Measurements from ENCODE around the gene IFNAR2. TPM values are rescaled to one million over a fixed set of nuclear protein-coding genes. Genes with fewer than 3 reads are reported as not detected.

IFNAR2 gene
- 10 to 100 TPM; 11.3 to 27.2 TPM for total RNA-seq
- 10 to 100 TPM; 27.1 to 29.5 TPM for polyA plus RNA-seq (ENCODE audit: insufficient read length in 2 of 2)
- long read RNA-seq, donor 1, full-length matches to known transcripts: 11 of 11 reads
- long read RNA-seq, donor 1, partial matches to known transcripts: 0 of 11 reads
- long read RNA-seq, donor 1, other reads (novel, unspliced or antisense): 0 of 11 reads
- long read RNA-seq, donor 2, full-length matches to known transcripts: 3 of 3 reads
- long read RNA-seq, donor 2, partial matches to known transcripts: 0 of 3 reads
- long read RNA-seq, donor 2, other reads (novel, unspliced or antisense): 0 of 3 reads
- long read RNA-seq, donor 3, full-length matches to known transcripts: 2 of 2 reads
- long read RNA-seq, donor 3, partial matches to known transcripts: 0 of 2 reads
- long read RNA-seq, donor 3, other reads (novel, unspliced or antisense): 0 of 2 reads
- long read RNA-seq, donor 4, full-length matches to known transcripts: 3 of 3 reads
- long read RNA-seq, donor 4, partial matches to known transcripts: 0 of 3 reads
- long read RNA-seq, donor 4, other reads (novel, unspliced or antisense): 0 of 3 reads

DNA sequence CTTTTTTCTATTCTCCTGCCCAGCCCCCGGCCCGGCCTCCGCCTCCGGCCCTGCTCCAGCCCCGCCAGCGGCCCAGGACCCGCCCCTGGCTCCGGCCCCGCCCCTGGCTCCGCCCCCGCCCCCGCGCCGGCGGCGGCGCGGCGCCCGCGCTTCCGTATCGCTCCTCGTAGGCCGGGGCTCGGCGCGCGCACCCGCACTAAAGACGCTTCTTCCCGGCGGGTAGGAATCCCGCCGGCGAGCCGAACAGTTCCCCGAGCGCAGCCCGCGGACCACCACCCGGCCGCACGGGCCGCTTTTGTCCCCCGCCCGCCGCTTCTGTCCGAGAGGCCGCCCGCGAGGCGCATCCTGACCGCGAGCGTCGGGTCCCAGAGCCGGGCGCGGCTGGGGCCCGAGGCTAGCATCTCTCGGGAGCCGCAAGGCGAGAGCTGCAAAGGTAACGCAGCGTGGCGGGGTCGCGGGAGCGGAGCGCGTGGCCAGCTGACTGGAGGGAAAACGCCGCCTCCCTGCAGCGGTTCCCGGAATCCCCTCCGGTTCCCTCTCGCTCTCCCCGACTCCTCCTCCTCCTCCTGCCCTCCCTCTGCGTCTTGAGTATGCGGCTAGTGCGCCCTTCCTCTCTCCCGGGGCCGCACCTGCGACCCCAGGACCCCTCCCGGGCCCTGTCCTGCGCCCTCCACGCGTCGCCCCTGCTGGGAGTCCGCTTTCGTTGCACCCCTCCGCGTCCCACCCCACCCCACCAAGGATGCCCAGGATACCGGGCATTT lies at the start of gene IFNAR2:
Gene IFNAR2, plus strand, starts transcription at position 155 of the 761 bp plus-strand sequence. CDS start 11,985 bp downstream, outside the sequence.
- Histone ChIP-seq H3K4me1 (ENCODE audit: control insufficient read depth, insufficient read depth, low read length) (peaks cover 3% of the 10 kb centered on the region), H3K36me3 (ENCODE audit: control insufficient read depth, insufficient read depth, low read length) (no peaks in the 10 kb centered on the region), H3K9me3 (ENCODE audit: control insufficient read depth, insufficient read depth, low read length) (no peaks in the 10 kb centered on the region), H3K4me3 (ENCODE audit: low read depth, low read length) (peak within 1 kb of the TSS; percentile 85), H3K27ac (ENCODE audit: low read depth, low read length) (peak within 1 kb of the TSS; percentile 86), H3K27me3 (ENCODE audit: control insufficient read depth, insufficient read depth, low read length) (no peaks in the 10 kb centered on the region)
- DNase-seq (ENCODE audit: low read depth in 4 of 6, low spot score in 6 of 6): peak; percentile 28 to 91 (median 54)
- WGBS (ENCODE audit: insufficient coverage): under 1% methylated on average over 95 of the region's 95 CpGs

DNA sequence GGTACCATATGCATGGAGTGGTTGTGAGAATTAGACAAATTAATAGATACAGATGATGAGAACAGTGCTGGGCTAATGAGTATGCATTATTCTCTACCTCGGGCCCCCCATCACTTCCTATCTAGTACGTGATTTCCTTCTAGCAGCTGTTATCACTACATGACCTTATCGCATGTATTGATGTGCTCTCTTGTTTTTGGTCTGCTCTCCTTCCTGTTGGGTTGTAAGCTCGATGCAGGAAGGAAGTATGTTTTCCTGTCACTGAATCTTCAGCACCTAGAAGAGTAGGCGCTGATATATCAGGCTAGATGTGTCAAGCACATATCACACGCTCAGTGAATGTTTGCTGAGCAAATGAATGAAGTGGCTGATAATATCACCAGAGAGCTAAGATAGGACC lies 43.9 kb upstream of the IFNAR2 start:
- Histone ChIP-seq H3K36me3 (ENCODE audit: control insufficient read depth, insufficient read depth, low read length) (no peaks in the 10 kb centered on the region), H3K27ac (ENCODE audit: low read depth, low read length) (no peak overlapping the region), H3K27me3 (ENCODE audit: control insufficient read depth, insufficient read depth, low read length) (peaks cover 5% of the 10 kb centered on the region), H3K9me3 (ENCODE audit: control insufficient read depth, insufficient read depth, low read length) (no peaks in the 10 kb centered on the region), H3K4me1 (ENCODE audit: control insufficient read depth, insufficient read depth, low read length) (no peaks in the 10 kb centered on the region), H3K4me3 (ENCODE audit: low read depth, low read length) (no peak overlapping the region)
- WGBS (ENCODE audit: insufficient coverage): 83% methylated on average over 2 of the region's 6 CpGs
- DNase-seq (ENCODE audit: low read depth in 4 of 6, low spot score in 6 of 6): no peak

DNA sequence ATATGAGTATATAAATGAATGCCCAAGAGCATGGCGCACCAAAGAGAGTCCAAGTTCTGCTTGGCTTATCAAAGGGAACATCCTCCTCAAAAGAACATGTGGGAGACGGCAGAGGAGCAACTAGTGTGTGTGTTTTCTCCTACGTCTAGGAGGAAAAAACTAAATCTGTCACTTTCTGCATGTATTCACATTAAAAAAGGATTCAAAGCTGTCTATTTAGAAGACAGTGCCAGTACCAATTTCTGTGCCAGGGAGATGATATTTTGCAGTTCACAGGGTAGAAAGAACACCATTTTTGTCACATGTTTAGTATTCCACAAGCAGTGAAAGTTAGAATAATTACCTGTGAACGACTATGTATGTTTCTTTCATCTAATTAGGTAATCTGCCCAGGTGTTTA lies 42.5 kb upstream of the IFNAR2 start:
- Histone ChIP-seq H3K4me1 (ENCODE audit: control insufficient read depth, insufficient read depth, low read length) (no peaks in the 10 kb centered on the region), H3K9me3 (ENCODE audit: control insufficient read depth, insufficient read depth, low read length) (no peaks in the 10 kb centered on the region), H3K4me3 (ENCODE audit: low read depth, low read length) (no peak overlapping the region), H3K27ac (ENCODE audit: low read depth, low read length) (no peak overlapping the region), H3K27me3 (ENCODE audit: control insufficient read depth, insufficient read depth, low read length) (peaks cover 10% of the 10 kb centered on the region), H3K36me3 (ENCODE audit: control insufficient read depth, insufficient read depth, low read length) (no peaks in the 10 kb centered on the region)
- peak in 1 of 6 donors; percentile 55 for DNase-seq (ENCODE audit: low read depth in 4 of 6, low spot score in 6 of 6)
- no CpG with 5 or more reads among the region's 4 CpGs for WGBS (ENCODE audit: insufficient coverage)

DNA sequence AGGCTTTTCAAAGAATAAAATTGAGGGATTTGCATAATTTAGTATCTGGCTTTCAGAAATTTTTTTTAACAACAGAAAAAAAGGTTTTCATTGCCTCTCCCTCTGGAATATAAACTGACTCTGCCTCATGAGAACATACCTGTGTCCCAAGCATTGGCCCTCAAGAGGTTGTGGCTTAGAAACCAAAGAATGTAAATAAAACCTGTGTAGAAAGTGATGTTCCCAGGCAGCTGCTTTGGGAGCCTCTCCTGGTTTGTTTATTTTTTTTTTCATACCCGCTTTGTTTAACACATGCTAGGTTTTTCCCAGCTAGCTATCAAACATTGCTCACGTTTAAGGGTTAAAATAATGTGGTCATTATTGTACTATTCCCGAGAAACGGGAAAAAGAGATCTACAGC lies 40.5 kb upstream of the IFNAR2 start:
- Histone ChIP-seq H3K27me3 (ENCODE audit: control insufficient read depth, insufficient read depth, low read length) (peaks cover 10% of the 10 kb centered on the region), H3K4me3 (ENCODE audit: low read depth, low read length) (no peak overlapping the region), H3K27ac (ENCODE audit: low read depth, low read length) (no peak overlapping the region), H3K4me1 (ENCODE audit: control insufficient read depth, insufficient read depth, low read length) (no peaks in the 10 kb centered on the region), H3K9me3 (ENCODE audit: control insufficient read depth, insufficient read depth, low read length) (no peaks in the 10 kb centered on the region), H3K36me3 (ENCODE audit: control insufficient read depth, insufficient read depth, low read length) (no peaks in the 10 kb centered on the region)
- no CpG with 5 or more reads among the region's 4 CpGs for WGBS (ENCODE audit: insufficient coverage)
- DNase-seq (ENCODE audit: low read depth in 4 of 6, low spot score in 6 of 6): no peak

DNA sequence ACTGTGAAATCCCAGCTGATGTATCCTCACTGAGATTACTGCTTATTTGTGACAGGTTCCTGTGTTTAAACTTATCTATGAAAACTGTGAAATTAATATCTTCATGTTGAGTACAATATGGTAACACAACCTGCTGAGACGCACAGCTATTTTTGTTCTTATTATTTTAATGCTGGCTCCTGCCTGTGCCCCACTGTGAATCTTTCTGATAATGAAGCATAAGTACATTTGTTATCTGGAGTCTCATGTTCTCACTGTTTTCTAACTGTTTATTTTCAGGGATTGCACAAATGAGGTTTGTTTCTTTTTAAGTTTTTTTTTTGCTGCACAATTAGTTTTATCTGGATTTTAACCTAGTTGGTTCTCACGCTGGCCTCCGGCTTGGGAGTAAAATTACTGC lies 39.9 kb upstream of the IFNAR2 start:
- peaks cover 10% of the 10 kb centered on the region for H3K27me3 ChIP-seq (ENCODE audit: control insufficient read depth, insufficient read depth, low read length)
- H3K4me1 ChIP-seq (ENCODE audit: control insufficient read depth, insufficient read depth, low read length): no peaks in the 10 kb centered on the region
- peak in 1 of 6 donors; percentile 70 for DNase-seq (ENCODE audit: low read depth in 4 of 6, low spot score in 6 of 6)
- H3K4me3 ChIP-seq (ENCODE audit: low read depth, low read length): no peak overlapping the region
- H3K9me3 ChIP-seq (ENCODE audit: control insufficient read depth, insufficient read depth, low read length): no peaks in the 10 kb centered on the region
- no CpG with 5 or more reads among the region's 3 CpGs for WGBS (ENCODE audit: insufficient coverage)
- H3K36me3 ChIP-seq (ENCODE audit: control insufficient read depth, insufficient read depth, low read length): no peaks in the 10 kb centered on the region
- H3K27ac ChIP-seq (ENCODE audit: low read depth, low read length): no peak overlapping the region

DNA sequence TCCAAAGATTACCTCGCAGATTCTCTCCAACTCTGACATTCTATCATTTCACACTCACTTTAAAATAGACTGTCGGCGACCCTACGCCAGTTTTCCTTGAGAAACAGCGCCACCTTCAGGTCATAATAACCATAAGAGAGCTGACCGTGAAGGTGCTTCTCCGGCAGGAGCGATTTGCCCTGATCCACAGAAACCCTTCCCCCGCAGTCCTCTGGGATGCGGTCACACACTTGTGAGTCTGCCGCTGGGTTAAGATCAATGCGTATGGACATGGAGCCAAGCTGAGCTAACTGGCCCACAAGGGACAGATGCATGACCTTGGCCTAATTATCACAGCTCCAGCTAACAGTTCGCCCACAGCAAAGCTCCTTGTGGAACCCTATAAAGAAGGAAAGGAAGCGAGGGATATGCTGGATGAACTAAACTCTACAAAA lies 32.8 kb upstream of the IFNAR2 start:
- peak; percentile 67 to 94 (median 78) for DNase-seq (ENCODE audit: low read depth in 4 of 6, low spot score in 6 of 6)
- 0% methylated on average over 12 of the region's 14 CpGs for WGBS (ENCODE audit: insufficient coverage)
- Histone ChIP-seq H3K27me3 (ENCODE audit: control insufficient read depth, insufficient read depth, low read length) (no peaks in the 10 kb centered on the region), H3K36me3 (ENCODE audit: control insufficient read depth, insufficient read depth, low read length) (no peaks in the 10 kb centered on the region), H3K9me3 (ENCODE audit: control insufficient read depth, insufficient read depth, low read length) (no peaks in the 10 kb centered on the region), H3K4me1 (ENCODE audit: control insufficient read depth, insufficient read depth, low read length) (peaks cover 7% of the 10 kb centered on the region), H3K27ac (ENCODE audit: low read depth, low read length) (no peak overlapping the region), H3K4me3 (ENCODE audit: low read depth, low read length) (no peak overlapping the region)

DNA sequence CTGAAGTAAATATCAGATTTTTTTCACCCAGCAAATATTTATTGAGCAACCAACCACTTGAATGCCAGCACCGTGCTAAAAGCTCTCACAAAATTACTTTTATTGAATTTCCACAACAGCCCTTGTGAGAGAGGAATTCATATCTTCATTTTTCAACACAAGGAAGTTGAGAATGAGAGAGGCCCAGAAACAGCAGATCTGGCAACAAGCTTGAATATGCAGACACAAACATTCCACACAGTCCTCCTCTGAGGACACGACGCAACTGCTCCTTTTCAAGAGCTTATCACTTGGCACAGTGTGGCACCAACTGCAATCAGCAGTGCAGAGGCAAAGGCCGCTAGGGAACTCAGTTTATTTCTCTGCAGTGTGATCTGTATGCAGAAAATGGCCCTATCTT lies 32.2 kb upstream of the IFNAR2 start:
- Histone ChIP-seq H3K27me3 (ENCODE audit: control insufficient read depth, insufficient read depth, low read length) (no peaks in the 10 kb centered on the region), H3K4me1 (ENCODE audit: control insufficient read depth, insufficient read depth, low read length) (peaks cover 7% of the 10 kb centered on the region), H3K9me3 (ENCODE audit: control insufficient read depth, insufficient read depth, low read length) (no peaks in the 10 kb centered on the region), H3K27ac (ENCODE audit: low read depth, low read length) (no peak overlapping the region), H3K4me3 (ENCODE audit: low read depth, low read length) (no peak overlapping the region), H3K36me3 (ENCODE audit: control insufficient read depth, insufficient read depth, low read length) (no peaks in the 10 kb centered on the region)
- 20% methylated on average over 2 of the region's 4 CpGs for WGBS (ENCODE audit: insufficient coverage)
- peak in 1 of 6 donors; percentile 31 for DNase-seq (ENCODE audit: low read depth in 4 of 6, low spot score in 6 of 6)

DNA sequence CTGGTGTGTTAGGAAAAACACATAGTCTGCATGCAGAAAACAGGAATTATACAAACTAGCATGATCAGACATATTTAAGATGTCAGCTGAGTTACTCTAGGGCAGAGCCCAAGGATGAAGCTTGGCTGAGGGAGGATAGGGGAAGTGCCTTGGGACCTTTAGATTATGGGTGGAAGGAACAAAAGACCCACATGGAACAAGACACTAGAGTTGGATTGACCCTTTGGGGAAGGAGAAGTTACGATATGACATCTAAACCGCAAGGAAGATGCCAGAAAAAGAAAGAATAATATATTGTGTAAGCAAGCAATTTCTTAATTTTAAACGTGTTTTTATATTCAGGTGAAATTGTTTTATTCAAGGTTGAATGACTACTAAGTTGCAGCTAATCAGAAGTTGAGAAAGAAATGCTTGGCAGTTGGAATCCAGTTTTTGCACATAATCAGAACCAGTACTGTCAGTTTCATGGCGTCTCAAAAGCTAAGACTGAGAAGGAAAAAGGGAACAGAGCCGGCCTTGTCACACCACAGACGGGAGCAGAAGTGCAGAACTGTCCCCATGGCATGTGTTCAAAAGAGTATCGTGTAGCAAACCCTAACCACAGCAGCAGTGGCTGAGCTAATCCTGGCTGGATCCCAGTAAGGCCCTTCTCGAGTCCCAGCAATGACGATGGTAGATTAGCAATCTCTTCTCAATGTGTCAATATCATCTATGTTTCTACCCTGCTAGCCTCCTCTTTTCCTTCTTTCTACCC lies 31.2 kb upstream of the IFNAR2 start:
- H3K36me3 ChIP-seq (ENCODE audit: control insufficient read depth, insufficient read depth, low read length): no peaks in the 10 kb centered on the region
- 34% methylated on average over 6 of the region's 9 CpGs for WGBS (ENCODE audit: insufficient coverage)
- DNase-seq (ENCODE audit: low read depth in 4 of 6, low spot score in 6 of 6): peak in 5 of 6 donors; percentile 13 to 74 (median 44)
- peaks cover 7% of the 10 kb centered on the region for H3K4me1 ChIP-seq (ENCODE audit: control insufficient read depth, insufficient read depth, low read length)
- H3K9me3 ChIP-seq (ENCODE audit: control insufficient read depth, insufficient read depth, low read length): no peaks in the 10 kb centered on the region
- H3K27me3 ChIP-seq (ENCODE audit: control insufficient read depth, insufficient read depth, low read length): peaks cover 3% of the 10 kb centered on the region
- no peak overlapping the region for H3K4me3 ChIP-seq (ENCODE audit: low read depth, low read length)
- peak overlapping the region; percentile 71 for H3K27ac ChIP-seq (ENCODE audit: low read depth, low read length)

DNA sequence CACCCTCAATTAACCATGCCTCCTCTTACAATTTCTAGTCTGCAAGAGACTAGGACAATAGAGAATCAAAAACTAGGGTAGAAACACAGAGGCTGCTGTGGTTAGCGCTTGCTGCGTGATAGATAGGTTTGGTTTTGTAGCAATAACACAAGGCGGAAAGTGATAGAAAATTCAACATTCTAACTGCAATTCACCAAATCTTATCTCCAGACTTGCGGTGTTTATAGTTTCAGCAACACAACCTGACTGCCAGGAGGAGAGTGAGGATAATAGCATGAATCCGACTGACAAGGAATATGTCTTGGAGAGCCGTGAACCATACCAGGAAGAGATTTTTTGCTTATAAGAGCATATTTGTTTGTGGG lies 30.7 kb upstream of the IFNAR2 start:
- H3K4me3 ChIP-seq (ENCODE audit: low read depth, low read length): no peak overlapping the region
- H3K36me3 ChIP-seq (ENCODE audit: control insufficient read depth, insufficient read depth, low read length): no peaks in the 10 kb centered on the region
- peaks cover 3% of the 10 kb centered on the region for H3K27me3 ChIP-seq (ENCODE audit: control insufficient read depth, insufficient read depth, low read length)
- no peaks in the 10 kb centered on the region for H3K9me3 ChIP-seq (ENCODE audit: control insufficient read depth, insufficient read depth, low read length)
- DNase-seq (ENCODE audit: low read depth in 4 of 6, low spot score in 6 of 6): peak in 1 of 6 donors; percentile 9
- H3K4me1 ChIP-seq (ENCODE audit: control insufficient read depth, insufficient read depth, low read length): peaks cover 7% of the 10 kb centered on the region
- WGBS (ENCODE audit: insufficient coverage): 91% methylated on average over 2 of the region's 6 CpGs
- H3K27ac ChIP-seq (ENCODE audit: low read depth, low read length): peak overlapping the region; percentile 71

All from spinal cord (tissue), 10 donors.